H1 (cell line): ENCODE measurements around the gene ANAPC10. TPM values are rescaled to one million over a fixed set of nuclear protein-coding genes. Genes with fewer than 3 reads are reported as not detected.

Source experiments
- CTCF ChIA-PET: fragments of 300-600 bp; sonication (Branson Sonifier 250); formaldehyde crosslinking; loops from one replicate; lab custom pipeline; 2021; ENCODE audit not compliant: partially characterized antibody; lab: Charles Lee
- POLR2A ChIA-PET: fragments of 300-600 bp; sonication (Branson Sonifier 250); formaldehyde crosslinking; loops from one replicate; lab custom pipeline; 2021; ENCODE audit warnings: inconsistent platforms; ENCODE audit not compliant: partially characterized antibody; lab: Charles Lee
- DNase-seq, 2 experiments: peaks; one replicate each; pipeline versions ENCODE4 v3.0.0 to v3.0.0-alpha.2; 2010 to 2022; ENCODE audit warnings: low spot score in 2 of 2, low read depth in 1 of 2, mixed read lengths in 1 of 2
- FAIRE-seq: peaks from 2 replicates; lab custom pipeline; 2011; peaks lifted over from hg19 to GRCh38; lab: Jason Lieb, UNC
- H2AFZ ChIP-seq: 2 replicates; pipeline ENCODE4 v1.8.1; 2012; ENCODE audit warnings: low read length, inconsistent platforms
- H2AK5ac ChIP-seq: 2 replicates; pipeline ENCODE4 v1.6.1; 2013; ENCODE audit warnings: low read depth, low read length
- H2BK120ac ChIP-seq: replicated peaks from 2 replicates; pipeline ENCODE3; 2013; ENCODE audit warnings: low read depth, low read length, inconsistent platforms
- H2BK12ac ChIP-seq: 2 replicates; pipeline ENCODE4 v1.6.1; 2013; ENCODE audit warnings: low read depth, low read length
- H2BK15ac ChIP-seq: 2 replicates; pipeline ENCODE4 v1.6.1; 2013; ENCODE audit warnings: low read length
- H2BK20ac ChIP-seq: 2 replicates; pipeline ENCODE4 v1.6.1; 2013; ENCODE audit warnings: low read length
- H2BK5ac ChIP-seq: 2 replicates; pipeline ENCODE4 v1.6.1; 2013; ENCODE audit warnings: low read depth, low read length
- H3K14ac ChIP-seq: 2 replicates; pipeline ENCODE4 v1.6.1; 2013; ENCODE audit warnings: inconsistent platforms; ENCODE audit not compliant: insufficient read length
- H3K18ac ChIP-seq: 2 replicates; pipeline ENCODE4 v1.6.1; 2013; ENCODE audit warnings: low read length; ENCODE audit errors: extremely low read depth
- H3K23ac ChIP-seq: 2 replicates; pipeline ENCODE4 v1.6.1; 2013; ENCODE audit warnings: inconsistent platforms; ENCODE audit not compliant: insufficient read length
- H3K23me2 ChIP-seq: 2 replicates; pipeline ENCODE4 v1.6.1; 2013; ENCODE audit warnings: low read depth, low read length
- H3K27ac ChIP-seq: 2 replicates; pipeline ENCODE4 v1.6.1; 2011; ENCODE audit warnings: low read depth, low read length, inconsistent platforms
- H3K27me3 ChIP-seq, 4 experiments: replicated peaks in 1 of 4; 1 replicate in 1 of 4; 2 replicates in 3 of 4; pipeline versions ENCODE4 v1.6.1 to v1.8.1; 2011 to 2013; ENCODE audit warnings: low read length in 3 of 4, mild to moderate bottlenecking in 3 of 4, inconsistent platforms in 2 of 4, mixed read lengths in 2 of 4, moderate library complexity in 1 of 4; ENCODE audit not compliant: control insufficient read depth in 3 of 4, insufficient read depth in 3 of 4; ENCODE audit errors: extremely low read depth in 1 of 4
- H3K36me3 ChIP-seq, 4 experiments: 2 replicates each; pipeline versions ENCODE4 v1.6.1 to v1.8.1; 2011 to 2013; ENCODE audit warnings: mild to moderate bottlenecking in 4 of 4, low read length in 3 of 4, moderate library complexity in 2 of 4, control low read depth in 1 of 4, inconsistent platforms in 1 of 4; ENCODE audit not compliant: insufficient read depth in 4 of 4, control insufficient read depth in 2 of 4
- H3K4ac ChIP-seq: replicated peaks from 2 replicates; pipeline ENCODE3; 2013; ENCODE audit warnings: low read length, low read depth, mixed read lengths, inconsistent platforms; ENCODE audit not compliant: insufficient read length
- H3K4me1 ChIP-seq, 4 experiments: replicated peaks in 1 of 4; 1 replicate in 1 of 4; 2 replicates in 3 of 4; pipeline versions ENCODE4 v1.6.1 to v1.8.1; 2011 to 2013; ENCODE audit warnings: low read length in 3 of 4, inconsistent platforms in 2 of 4, mixed read lengths in 1 of 4; ENCODE audit not compliant: insufficient read depth in 4 of 4, control insufficient read depth in 3 of 4
- H3K4me2 ChIP-seq, 2 experiments: 2 replicates each; pipeline versions ENCODE4 v1.6.1 to v1.8.1; 2011 to 2013; ENCODE audit warnings: low read depth in 2 of 2, low read length in 2 of 2, control low read depth in 1 of 2, inconsistent platforms in 1 of 2, mild to moderate bottlenecking in 1 of 2; ENCODE audit not compliant: insufficient read depth in 1 of 2
- H3K4me3 ChIP-seq, 4 experiments: fragments of 200-600, 300-600 bp in 1 of 4; sonication (generic), shearing (Covaris generic), sonication (Bioruptor Twin) in 1 of 4; 2 replicates each; pipeline versions ENCODE4 v1.5.1 to v1.8.1; 2011 to 2016; ENCODE audit warnings: low read length in 4 of 4, low read depth in 3 of 4, control low read depth in 2 of 4, inconsistent platforms in 2 of 4, mild to moderate bottlenecking in 2 of 4, mixed read lengths in 1 of 4, moderate library complexity in 1 of 4; ENCODE audit not compliant: insufficient read depth in 2 of 4; ENCODE audit errors: extremely low read depth in 1 of 4
- H3K56ac ChIP-seq: replicated peaks from 2 replicates; pipeline ENCODE3; 2013; ENCODE audit warnings: low read depth, mild to moderate bottlenecking, mixed read lengths, low read length, inconsistent platforms; ENCODE audit not compliant: insufficient read length
- H3K79me1 ChIP-seq: 2 replicates; pipeline ENCODE4 v1.6.1; 2013; ENCODE audit warnings: low read depth, low read length, control low read depth
- H3K79me2 ChIP-seq, 2 experiments: 2 replicates each; pipeline versions ENCODE4 v1.6.1 to v1.8.1; 2012 to 2013; ENCODE audit warnings: low read length in 2 of 2, mild to moderate bottlenecking in 2 of 2, inconsistent platforms in 1 of 2; ENCODE audit not compliant: insufficient read depth in 2 of 2, control insufficient read depth in 1 of 2
- H3K9ac ChIP-seq, 4 experiments: replicated peaks in 1 of 4; 1 replicate in 1 of 4; 2 replicates in 3 of 4; pipeline versions ENCODE4 v1.6.1 to v1.8.1; 2011 to 2013; ENCODE audit warnings: low read depth in 3 of 4, low read length in 3 of 4, control low read depth in 2 of 4, mild to moderate bottlenecking in 2 of 4, moderate library complexity in 2 of 4, inconsistent platforms in 1 of 4; ENCODE audit errors: extremely low read depth in 1 of 4
- H3K9me3 ChIP-seq, 2 experiments: 2 replicates each; pipeline versions ENCODE4 v1.6.1 to v1.8.1; 2012 to 2013; ENCODE audit warnings: mild to moderate bottlenecking in 2 of 2, moderate library complexity in 2 of 2, control low read depth in 1 of 2, inconsistent platforms in 1 of 2, low read depth in 1 of 2, low read length in 1 of 2, mixed read lengths in 1 of 2; ENCODE audit not compliant: insufficient read depth in 2 of 2
- H4K20me1 ChIP-seq, 2 experiments: replicated peaks in 1 of 2; 2 replicates each; pipeline versions ENCODE3 to v1.8.1; 2011 to 2013; ENCODE audit warnings: inconsistent platforms in 2 of 2, low read length in 2 of 2, mild to moderate bottlenecking in 1 of 2; ENCODE audit not compliant: insufficient read depth in 2 of 2, control insufficient read depth in 1 of 2
- H4K5ac ChIP-seq: 2 replicates; pipeline ENCODE4 v1.6.1; 2013; ENCODE audit warnings: low read length, low read depth, mixed read lengths, inconsistent platforms; ENCODE audit not compliant: insufficient read length
- H4K8ac ChIP-seq: 2 replicates; pipeline ENCODE4 v1.8.0; 2013; ENCODE audit warnings: mild to moderate bottlenecking, moderate library complexity, low read length, inconsistent platforms; ENCODE audit not compliant: insufficient read depth; ENCODE audit errors: extremely low read depth
- H4K91ac ChIP-seq: replicated peaks from 2 replicates; pipeline ENCODE3; 2013; ENCODE audit warnings: low read length, mixed read lengths, inconsistent platforms; ENCODE audit not compliant: insufficient read length
- BACH1 ChIP-seq: IDR thresholded peaks from 2 replicates; pipeline ENCODE4 v1.6.1; 2012; ENCODE audit warnings: low read length, improper control_type of control experiment
- CHD2 ChIP-seq: IDR thresholded peaks from 2 replicates; pipeline ENCODE4 v1.6.1; 2012; ENCODE audit warnings: low read length, improper control_type of control experiment
- HDAC2 ChIP-seq, 2 experiments: fragments of 300-600 bp in 1 of 2; sonication (generic) in 1 of 2; IDR thresholded peaks; 2 replicates each; pipeline ENCODE4 v1.6.1; 2011 to 2012; ENCODE audit warnings: low read depth in 2 of 2, low read length in 2 of 2, mild to moderate bottlenecking in 2 of 2, moderate library complexity in 2 of 2, borderline replicate concordance in 1 of 2, inconsistent platforms in 1 of 2
- JUN ChIP-seq: IDR thresholded peaks from 2 replicates; pipeline ENCODE4 v1.6.1; 2011; ENCODE audit warnings: low read depth, mild to moderate bottlenecking, improper control_type of control experiment, low read length
- JUND ChIP-seq: IDR thresholded peaks from 2 replicates; pipeline ENCODE4 v1.6.1; 2011; ENCODE audit warnings: mild to moderate bottlenecking, improper control_type of control experiment, low read length
- KDM5A ChIP-seq: fragments of 200-600 bp; IDR thresholded peaks from 2 replicates; pipeline ENCODE4 v1.7.1; 2012; ENCODE audit warnings: mild to moderate bottlenecking, low read length, inconsistent platforms, mixed read lengths
- NRF1 ChIP-seq: IDR thresholded peaks from 2 replicates; pipeline ENCODE4 v1.6.1; 2011; ENCODE audit warnings: mild to moderate bottlenecking, low read depth, low read length, improper control_type of control experiment
- POLR2A ChIP-seq, 2 experiments: IDR thresholded peaks; 1 replicate in 1 of 2; 2 replicates in 1 of 2; pipeline ENCODE4 v1.6.1; 2011; ENCODE audit warnings: low read depth in 2 of 2, low read length in 2 of 2, mild to moderate bottlenecking in 2 of 2; ENCODE audit errors: control extremely low read depth in 1 of 2
- POU5F1 ChIP-seq: IDR thresholded peaks from 2 replicates; pipeline ENCODE4 v1.6.1; 2011; ENCODE audit warnings: low read depth, mild to moderate bottlenecking, low read length, moderate library complexity
- SIN3A ChIP-seq, 2 experiments: IDR thresholded peaks in 1 of 2; conservative IDR thresholded peaks in 1 of 2; 2 replicates each; pipeline ENCODE4 v1.6.1; 2011 to 2012; ENCODE audit warnings: low read length in 2 of 2, improper control_type of control experiment in 1 of 2, low read depth in 1 of 2, mild to moderate bottlenecking in 1 of 2
- SIX5 ChIP-seq: IDR thresholded peaks from 2 replicates; pipeline ENCODE4 v1.6.1; 2011; ENCODE audit warnings: mild to moderate bottlenecking, low read depth, low read length
- SP2 ChIP-seq: IDR thresholded peaks from 2 replicates; pipeline ENCODE4 v1.6.1; 2012; ENCODE audit warnings: mild to moderate bottlenecking, low read length, inconsistent platforms
- TAF1 ChIP-seq: IDR thresholded peaks from 2 replicates; pipeline ENCODE4 v1.6.1; 2011; ENCODE audit warnings: mild to moderate bottlenecking, low read depth, low read length
- TEAD4 ChIP-seq: IDR thresholded peaks from 2 replicates; pipeline ENCODE4 v1.6.1; 2012; ENCODE audit warnings: low read depth, low read length, inconsistent platforms, mixed read lengths
- ZNF274 ChIP-seq: IDR thresholded peaks from 2 replicates; pipeline ENCODE4 v1.7.0; 2012; ENCODE audit warnings: low read length, borderline replicate concordance; ENCODE audit errors: extremely low read depth
- WGBS, 2 experiments: shearing (Covaris generic) in 1 of 2; methylation state at CpG; one replicate each; pipeline versions ENCODE4 v1.1.6 to v1.1.7; 2013 to 2015; ENCODE audit warnings: low lambda C conversion rate in 2 of 2, mixed read lengths in 2 of 2, inconsistent platforms in 1 of 2, low coverage in 1 of 2, missing lambda C conversion rate in 1 of 2; ENCODE audit not compliant: insufficient replicate concordance in 2 of 2, insufficient coverage in 1 of 2, insufficient read length in 1 of 2; ENCODE audit errors: extremely low coverage in 1 of 2, missing lambda C conversion rate in 1 of 2; 5-methylcytosine and 5-hydroxymethylcytosine counted together
- polyA plus RNA-seq, 7 experiments: library from polyadenylated mRNA; depleted of rRNA in 3 of 7; stranded (reverse) in 5 of 7; unstranded in 2 of 7; fragments of >200 nt in 5 of 7; fragments of 200-250 nt in 2 of 7; gene quantifications; 1 replicate in 5 of 7; 2 replicates in 1 of 7; 4 replicates in 1 of 7; pipeline versions ENCODE4 v1.2.1 to v1.2.3, GENCODE V29; 2011 to 2013; ENCODE audit warnings: missing spikeins in 2 of 7, mixed read lengths in 2 of 7
- total RNA-seq: library from RNA; stranded (reverse); fragmentation: NEBNext Ultra II Directional; extraction: Animal tissue kit (Norgen Biotek cat#: 25700); gene quantifications from 2 replicates; pipeline ENCODE4 v1.2.1, GENCODE V29; 2021
- TF ChIP-seq, protein P1 (sequence below): IDR thresholded peaks from 2 replicates; pipeline ENCODE4 v1.6.1; 2011; ENCODE audit warnings: low read depth, mild to moderate bottlenecking, low read length; ENCODE audit not compliant: insufficient read depth

ANAPC10 gene
- total and polyA plus RNA-seq, 2 of the 8 experiments (the other 6 are each of a cell fraction or from before 2014, with no cell fraction given), result 17.6 to 23.3 TPM

DNA sequence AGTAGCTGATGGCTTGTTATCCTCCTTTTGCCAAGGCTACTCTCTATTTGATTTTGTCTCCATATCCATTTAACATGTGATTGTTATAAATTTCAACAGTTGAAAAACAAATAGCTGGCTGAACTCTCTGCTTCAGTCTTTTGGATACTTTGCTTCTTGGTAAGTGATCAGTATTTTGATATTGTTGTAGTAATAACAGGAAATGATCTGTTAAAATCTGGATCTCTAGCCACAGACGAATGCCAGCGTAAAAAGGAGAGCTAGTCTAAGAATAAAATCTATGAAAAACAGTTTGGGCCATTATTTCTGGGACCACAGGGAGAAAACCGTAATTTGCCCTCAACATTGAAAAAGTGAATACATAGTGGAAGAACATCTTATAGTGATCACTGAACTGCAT, 113.8 kb downstream of the ANAPC10 start:
- Histone ChIP-seq H3K27ac (no peak overlapping the region), H3K4me1 (no peaks in the 10 kb centered on the region), H3K79me2 (no peaks in the 10 kb centered on the region), H3K4me3 (no peak overlapping the region), H3K9me3 (0 out of 4 replicates have a peak, but pooled peaks cover 0 to 2% of the 10 kb centered on the region in 2 experiments), H2AFZ (no peak overlapping the region), H4K91ac (no peak overlapping the region), H3K4me2 (no peak overlapping the region), H2BK15ac (no peak overlapping the region), H4K5ac (no peak overlapping the region), H3K27me3 (no peaks in the 10 kb centered on the region), H2BK20ac (no peak overlapping the region), H4K8ac (no peak overlapping the region), H3K56ac (no peak overlapping the region), H3K23me2 (no peaks in the 10 kb centered on the region), H2AK5ac (no peak overlapping the region), H4K20me1 (no peaks in the 10 kb centered on the region), H3K14ac (no peak overlapping the region), H2BK12ac (no peak overlapping the region), H3K79me1 (no peaks in the 10 kb centered on the region), H3K23ac (no peak overlapping the region), H3K4ac (no peak overlapping the region), H3K18ac (no peak overlapping the region), H3K9ac (no peak overlapping the region), H2BK5ac (no peak overlapping the region), H3K36me3 (no peaks in the 10 kb centered on the region), H2BK120ac (no peak overlapping the region)
- ChIA-PET POLR2A (no interaction called here), CTCF (interaction anchor here (0.6 kb wide), 1 partner anchor 373 kb away, joined by 3 read pairs; no protein-coding TSS in a partner anchor)
- DNase-seq (no peak), FAIRE-seq (no peak)
- WGBS, 2 experiments, result 86% methylated on average over 3 of the region's 3 CpGs; no CpG with 5 or more reads in 1 of the 2 experiments
- TF ChIP-seq SP2 (no peak), SIX5 (no peak), JUND (no peak), BACH1 (no peak), TAF1 (no peak), SIN3A (conservative IDR thresholded peaks at IDR 0.05 in 1 of 2, IDR thresholded peaks at IDR 0.05 in 1 of 2; ENCODE audit: low read depth in 1 of 2, low read length in 2 of 2) (no peak), TEAD4 (no peak), HDAC2 (IDR thresholded peaks at IDR 0.05; ENCODE audit: borderline replicate concordance in 1 of 2, low read depth in 2 of 2, low read length in 2 of 2) (no peak), POLR2A (IDR thresholded peaks at IDR 0.05; ENCODE audit: control extremely low read depth in 1 of 2, low read depth in 2 of 2, low read length in 2 of 2) (no peak), CHD2 (no peak), ZNF274 (no peak), JUN (no peak), POU5F1 (no peak), NRF1 (no peak), KDM5A (no peak)
- TF ChIP-seq, protein P1, sequence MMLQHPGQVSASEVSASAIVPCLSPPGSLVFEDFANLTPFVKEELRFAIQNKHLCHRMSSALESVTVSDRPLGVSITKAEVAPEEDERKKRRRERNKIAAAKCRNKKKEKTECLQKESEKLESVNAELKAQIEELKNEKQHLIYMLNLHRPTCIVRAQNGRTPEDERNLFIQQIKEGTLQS, result no peak
